ENCODE measurements around the gene GLRX.

The GLRX gene

GRCh38 chr5:95808686-95809413 lies 13.7 kb downstream of the GLRX start:
- no peak for DNase-seq (ENCODE audit: low spot score)

- no peak for DNase-seq (ENCODE audit: low spot score)
Observed at GRCh38 chr5:95808013-95808685, 14.4 kb downstream of the GLRX start.

GRCh38 chr5:95806687-95807086 lies 15.8 kb downstream of the GLRX start:
- no peak for DNase-seq (ENCODE audit: low spot score)

- DNase-seq (ENCODE audit: low spot score), result no peak
Observed at GRCh38 chr5:95804736-95805539, 17.6 kb downstream of the GLRX start.

- no peak for DNase-seq (ENCODE audit: low spot score)
Observed at GRCh38 chr5:95803271-95804148, 19.0 kb downstream of the GLRX start.

GRCh38 chr5:95801961-95802360 lies 20.6 kb downstream of the GLRX start:
- DNase-seq (ENCODE audit: low spot score), result no peak

- DNase-seq (ENCODE audit: low spot score), result no peak
Observed at GRCh38 chr5:95801532-95801931, 21.0 kb downstream of the GLRX start.

GRCh38 chr5:95800553-95800952 lies 22.0 kb downstream of the GLRX start:
- no peak for DNase-seq (ENCODE audit: low spot score)

GRCh38 chr5:95799191-95799835 lies 23.2 kb downstream of the GLRX start:
- DNase-seq (ENCODE audit: low spot score), result no peak

- no peak for DNase-seq (ENCODE audit: low spot score)
Observed at GRCh38 chr5:95798545-95798944, 24.0 kb downstream of the GLRX start.

GRCh38 chr5:95798048-95798447 lies 24.5 kb downstream of the GLRX start:
- no peak for DNase-seq (ENCODE audit: low spot score)

- DNase-seq (ENCODE audit: low spot score), result no peak
Observed at GRCh38 chr5:95797301-95797700, 25.2 kb downstream of the GLRX start.

GRCh38 chr5:95794070-95794516 lies 28.4 kb downstream of the GLRX start:
- DNase-seq (ENCODE audit: low spot score), result no peak

GRCh38 chr5:95791751-95792150 lies 30.8 kb downstream of the GLRX start:
- no peak for DNase-seq (ENCODE audit: low spot score)

- no peak for DNase-seq (ENCODE audit: low spot score)
Observed at GRCh38 chr5:95788493-95788892, 34.0 kb downstream of the GLRX start.

- DNase-seq (ENCODE audit: low spot score), result no peak
Observed at GRCh38 chr5:95786821-95787418, 35.6 kb downstream of the GLRX start.

GRCh38 chr5:95784514-95785302 lies 37.8 kb downstream of the GLRX start:
- no peak for DNase-seq (ENCODE audit: low spot score)

- no peak for DNase-seq (ENCODE audit: low spot score)
Observed at GRCh38 chr5:95783661-95784060, 38.9 kb downstream of the GLRX start.

- DNase-seq (ENCODE audit: low spot score), result no peak
Observed at GRCh38 chr5:95782181-95782580, 40.3 kb downstream of the GLRX start.

- DNase-seq (ENCODE audit: low spot score), result peak; percentile 68
Observed at GRCh38 chr5:95781101-95781583, 41.4 kb downstream of the GLRX start.

Measured in AG08396 (cell line).